ENCODE measurements around the gene L1TD1.

GRCh38 chr1:62198781-62199125, 4.1 kb downstream of the L1TD1 start:
- TF ChIP-seq POLR2A (IDR thresholded peaks at IDR 0.05; ENCODE audit: low read depth, low read length) (no peak), POLR2AphosphoS5 (IDR thresholded peaks at IDR 0.05; ENCODE audit: low read depth, low read length) (no peak), SPI1 (IDR thresholded peaks at IDR 0.05; ENCODE audit: low read depth, low read length) (no peak), TAF1 (IDR thresholded peaks at IDR 0.05; ENCODE audit: low read depth, low read length) (no peak)

Measured in GM12891 (cell line).